HL-60 (cell line): ENCODE measurements around the gene RNF141.

Experiments used
- CTCF ChIP-seq: IDR thresholded peaks from one replicate; pipeline ENCODE4 v1.5.1; 2011; ENCODE audit warnings: low read length, control low read depth, inconsistent platforms; ENCODE audit not compliant: insufficient read depth
- GABPA ChIP-seq: IDR thresholded peaks from 2 replicates; pipeline ENCODE4 v1.6.1; 2012; ENCODE audit warnings: low read depth
- POLR2AphosphoS5 ChIP-seq: IDR thresholded peaks from 2 replicates; pipeline ENCODE4 v1.6.1; 2012; ENCODE audit warnings: low read depth
- REST ChIP-seq: IDR thresholded peaks from 2 replicates; pipeline ENCODE4 v1.6.1; 2012; ENCODE audit warnings: low read depth; ENCODE audit not compliant: insufficient replicate concordance

- TF ChIP-seq POLR2AphosphoS5 (no peak), CTCF (no peak), REST (no peak), GABPA (no peak)
Measured at GRCh38 chr11:10538924-10539323, 2.1 kb downstream of the RNF141 start.
